ENCODE data around the gene INHBE.

Gene INHBE

GRCh38 chr12:57444744-57445143 lies 10.4 kb upstream of the INHBE start:
- no peak overlapping the region for H3K4me3 ChIP-seq (replicated peaks; ENCODE audit: low read depth, low read length)
- no peak for TF ChIP-seq CTCF (IDR thresholded peaks at IDR 0.05; ENCODE audit: low read length, missing control alignments)
- no peak for DNase-seq (ENCODE audit: low read depth)

GRCh38 chr12:57446292-57446960 lies 8.7 kb upstream of the INHBE start:
- TF ChIP-seq CTCF (IDR thresholded peaks at IDR 0.05; ENCODE audit: low read length, missing control alignments), result no peak
- no peak overlapping the region for H3K4me3 ChIP-seq (replicated peaks; ENCODE audit: low read depth, low read length)
- no peak for DNase-seq (ENCODE audit: low read depth)

GRCh38 chr12:57448669-57449068 lies 6.4 kb upstream of the INHBE start:
- H3K4me3 ChIP-seq (replicated peaks; ENCODE audit: low read depth, low read length), result no peak overlapping the region
- DNase-seq (ENCODE audit: low read depth), result no peak
- no peak for TF ChIP-seq CTCF (IDR thresholded peaks at IDR 0.05; ENCODE audit: low read length, missing control alignments)

- H3K4me3 ChIP-seq (replicated peaks; ENCODE audit: low read depth, low read length), result no peak overlapping the region
- DNase-seq (ENCODE audit: low read depth), result no peak
- TF ChIP-seq CTCF (IDR thresholded peaks at IDR 0.05; ENCODE audit: low read length, missing control alignments), result no peak
These were observed 5.7 kb upstream of the INHBE start for GRCh38 chr12:57449375-57449774.

GRCh38 chr12:57450057-57450456 lies 5.0 kb upstream of the INHBE start:
- DNase-seq (ENCODE audit: low read depth), result no peak
- TF ChIP-seq CTCF (IDR thresholded peaks at IDR 0.05; ENCODE audit: low read length, missing control alignments), result no peak
- H3K4me3 ChIP-seq (replicated peaks; ENCODE audit: low read depth, low read length), result no peak overlapping the region

GRCh38 chr12:57451233-57451778 lies 3.8 kb upstream of the INHBE start:
- DNase-seq (ENCODE audit: low read depth), result no peak
- no peak for TF ChIP-seq CTCF (IDR thresholded peaks at IDR 0.05; ENCODE audit: low read length, missing control alignments)
- no peak overlapping the region for H3K4me3 ChIP-seq (replicated peaks; ENCODE audit: low read depth, low read length)

Measured in fibroblast of pulmonary artery (primary cell).